MM.1S (cell line): ENCODE measurements around the gene PLD4.

Experiments used
- EZH2 ChIP-seq: fragments of 300-600 bp; sonication (generic); optimal IDR thresholded peaks from 2 replicates; pipeline ENCODE3; 2017; ENCODE audit warnings: low read depth, mild to moderate bottlenecking, antibody characterized with exemption, low read length, mixed read lengths
- EZH2phosphoT487 ChIP-seq: fragments of 300-600 bp; sonication (generic); IDR thresholded peaks from 2 replicates; pipeline ENCODE4 v1.6.1; 2018; ENCODE audit warnings: antibody characterized with exemption, low read length
- TF ChIP-seq, protein P1 (sequence below): fragments of 300-600 bp; sonication (generic); IDR thresholded peaks from 2 replicates; pipeline ENCODE4 v1.5.1; 2016; ENCODE audit warnings: antibody characterized with exemption, low read length, mixed read lengths

DNA sequence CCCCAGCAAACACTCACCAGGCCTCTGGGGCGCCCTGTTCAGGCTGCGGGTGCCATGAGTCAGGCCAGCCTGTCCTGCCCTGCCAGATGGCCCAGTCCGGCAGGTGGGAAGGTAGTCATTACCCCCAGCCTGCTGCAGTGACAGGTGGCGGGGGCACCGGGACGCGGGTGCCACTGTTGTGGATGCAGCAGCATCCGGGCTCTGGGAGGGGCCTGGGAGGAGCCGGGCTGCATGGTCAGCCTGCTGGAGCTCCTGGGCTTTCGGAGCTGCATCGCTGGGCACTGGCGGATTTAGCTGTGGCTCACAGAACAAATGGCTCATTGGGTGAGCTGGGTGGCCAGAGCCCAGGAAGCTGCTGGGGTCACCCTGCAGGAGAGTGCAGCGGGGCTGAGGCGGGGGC, 46.1 kb upstream of the PLD4 start:
- TF ChIP-seq EZH2phosphoT487: no peak
- no peak for TF ChIP-seq EZH2
- TF ChIP-seq, protein P1, sequence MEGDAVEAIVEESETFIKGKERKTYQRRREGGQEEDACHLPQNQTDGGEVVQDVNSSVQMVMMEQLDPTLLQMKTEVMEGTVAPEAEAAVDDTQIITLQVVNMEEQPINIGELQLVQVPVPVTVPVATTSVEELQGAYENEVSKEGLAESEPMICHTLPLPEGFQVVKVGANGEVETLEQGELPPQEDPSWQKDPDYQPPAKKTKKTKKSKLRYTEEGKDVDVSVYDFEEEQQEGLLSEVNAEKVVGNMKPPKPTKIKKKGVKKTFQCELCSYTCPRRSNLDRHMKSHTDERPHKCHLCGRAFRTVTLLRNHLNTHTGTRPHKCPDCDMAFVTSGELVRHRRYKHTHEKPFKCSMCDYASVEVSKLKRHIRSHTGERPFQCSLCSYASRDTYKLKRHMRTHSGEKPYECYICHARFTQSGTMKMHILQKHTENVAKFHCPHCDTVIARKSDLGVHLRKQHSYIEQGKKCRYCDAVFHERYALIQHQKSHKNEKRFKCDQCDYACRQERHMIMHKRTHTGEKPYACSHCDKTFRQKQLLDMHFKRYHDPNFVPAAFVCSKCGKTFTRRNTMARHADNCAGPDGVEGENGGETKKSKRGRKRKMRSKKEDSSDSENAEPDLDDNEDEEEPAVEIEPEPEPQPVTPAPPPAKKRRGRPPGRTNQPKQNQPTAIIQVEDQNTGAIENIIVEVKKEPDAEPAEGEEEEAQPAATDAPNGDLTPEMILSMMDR: no peak
